Posterior cingulate gyrus (tissue), 11 donors: ENCODE data around the gene CMPK2.
"Not testable (repeated sequence)": the region's sequence is repeated elsewhere in the genome, so short reads cannot be mapped to it uniquely, and the experiment has no call there.

Source experiments
- DNase-seq, 10 donors: peaks; one replicate each; pipeline versions ENCODE4 v3.0.0 to v3.0.0-alpha.2; 2020 to 2021; ENCODE audit warnings: mixed read lengths in 3 of 10
- intact Hi-C: fragments of 100-400 bp; cut with DNase I; formaldehyde crosslinking; loops from one replicate; pipeline ENCODE4 v1.15.1; 2023

The CMPK2 gene

DNA sequence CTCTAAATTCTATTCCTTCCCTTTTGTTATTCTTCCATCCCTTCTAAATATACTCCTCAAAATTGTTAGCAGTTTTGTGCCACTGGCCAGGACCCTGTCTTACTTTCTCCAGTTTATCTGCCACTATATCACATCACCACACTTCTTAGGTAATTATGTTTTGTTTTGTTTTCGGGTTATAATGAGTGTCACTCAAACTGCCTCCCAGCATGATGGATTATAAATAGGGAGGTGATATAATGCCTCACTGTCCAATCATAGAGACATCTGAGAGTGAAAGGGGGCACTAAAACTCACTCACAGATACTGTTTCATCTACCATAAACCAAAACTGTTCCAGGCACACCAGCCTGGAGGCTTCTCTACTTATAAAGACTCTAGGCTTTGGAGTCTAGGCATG, 15.3 kb upstream of the CMPK2 start:
- no peak for DNase-seq
- intact Hi-C loops: no loop called here

DNA sequence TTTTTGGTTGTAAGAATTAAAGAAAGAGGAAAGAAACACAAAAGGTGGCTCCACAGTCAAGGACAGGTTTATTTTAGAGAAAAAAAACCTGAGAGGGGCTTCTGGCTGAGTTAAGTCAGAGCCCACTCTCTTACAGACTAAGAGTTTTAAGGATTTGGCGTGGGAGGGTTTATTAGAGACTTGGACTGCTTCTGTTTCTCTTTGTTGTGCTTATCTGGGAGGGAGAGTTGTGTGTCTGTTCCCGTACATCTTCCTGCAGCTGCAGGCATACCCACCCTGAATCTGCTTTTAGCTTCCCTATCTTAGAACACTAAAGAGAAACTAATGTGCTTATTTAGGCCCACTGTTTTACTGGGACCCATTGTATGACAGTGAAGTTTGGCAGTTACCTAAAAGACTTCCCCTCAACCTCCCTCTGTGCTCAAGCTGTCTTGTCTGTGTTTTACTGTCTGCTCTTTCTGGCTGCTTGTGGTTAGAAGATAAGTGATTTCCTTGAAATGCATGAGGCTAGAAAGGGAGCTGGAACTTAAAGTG, 14.6 kb upstream of the CMPK2 start:
- no peak for DNase-seq
- intact Hi-C loops: no loop called here

DNA sequence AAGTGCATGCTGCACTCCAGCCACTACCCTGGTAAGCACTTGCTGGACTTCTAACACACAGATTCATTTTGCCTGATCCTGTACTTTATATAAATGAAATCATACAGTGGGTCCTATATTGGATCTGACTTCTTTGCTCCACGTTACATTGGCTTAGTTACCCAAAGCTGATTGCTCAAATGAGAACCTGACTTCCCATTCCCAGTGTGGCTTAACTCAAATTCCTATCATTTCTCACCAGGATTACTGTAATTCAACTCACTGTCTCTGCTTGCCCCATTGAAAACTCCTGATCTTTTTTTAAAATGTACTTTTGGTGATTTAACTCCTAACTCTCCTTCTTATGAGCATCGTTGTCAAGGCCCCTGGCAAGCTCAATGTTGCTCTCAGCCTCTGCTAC, 13.3 kb upstream of the CMPK2 start:
- intact Hi-C loops: no loop called here

DNA sequence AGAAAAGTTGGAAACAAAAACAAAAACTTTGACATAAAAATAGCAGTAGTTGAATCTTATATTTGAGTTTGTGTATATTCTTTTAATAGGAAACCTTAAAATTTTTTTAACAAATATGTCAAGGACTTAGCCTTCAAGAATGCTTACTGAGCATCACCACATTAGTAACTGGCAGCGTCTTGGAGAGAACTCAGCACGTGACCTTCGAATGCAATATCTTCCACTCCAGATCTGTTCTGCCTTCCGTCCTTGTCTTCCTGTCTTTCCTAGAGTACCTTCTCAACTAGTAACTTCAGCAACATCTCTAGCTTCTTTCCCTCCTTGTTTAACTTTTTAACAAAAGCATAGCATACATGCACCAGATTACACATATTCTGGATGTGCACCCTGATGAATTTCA, 12.8 kb upstream of the CMPK2 start:
- intact Hi-C loops: no loop called here

More for the DNA sequence above, 13.3 kb upstream of the CMPK2 start:
- no peak for DNase-seq

DNA sequence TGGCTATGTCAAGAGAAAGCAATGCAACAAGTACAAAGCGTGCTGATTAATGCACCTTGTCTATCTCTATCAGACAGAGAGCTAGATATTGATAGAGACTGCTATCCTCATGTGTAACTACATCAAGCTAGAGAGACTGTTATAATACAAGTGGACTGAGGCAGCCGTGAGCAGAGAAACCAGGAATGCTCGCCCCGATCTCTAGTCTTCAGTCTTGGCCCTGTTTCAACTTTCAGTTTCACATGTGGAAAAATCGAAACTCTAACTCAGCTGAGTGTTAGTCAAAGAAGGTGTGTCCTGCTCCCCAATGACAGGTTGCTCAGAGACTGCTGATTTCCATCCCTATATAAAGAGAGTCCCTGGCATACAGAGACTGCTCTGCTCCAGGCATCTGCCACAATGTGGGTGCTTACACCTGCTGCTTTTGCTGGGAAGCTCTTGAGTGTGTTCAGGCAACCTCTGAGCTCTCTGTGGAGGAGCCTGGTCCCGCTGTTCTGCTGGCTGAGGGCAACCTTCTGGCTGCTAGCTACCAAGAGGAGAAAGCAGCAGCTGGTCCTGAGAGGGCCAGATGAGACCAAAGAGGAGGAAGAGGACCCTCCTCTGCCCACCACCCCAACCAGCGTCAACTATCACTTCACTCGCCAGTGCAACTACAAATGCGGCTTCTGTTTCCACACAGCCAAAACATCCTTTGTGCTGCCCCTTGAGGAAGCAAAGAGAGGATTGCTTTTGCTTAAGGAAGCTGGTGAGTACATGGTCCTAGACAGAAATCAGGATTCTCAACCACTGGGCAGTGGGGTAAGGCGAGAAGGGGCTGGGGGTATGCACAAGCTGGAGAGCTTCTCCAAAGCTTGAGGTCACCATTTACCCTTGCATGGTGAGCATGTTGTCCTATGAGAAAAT, 11.9 kb upstream of the CMPK2 start, which contains the start of gene RSAD2:
TSS of gene RSAD2 (plus strand) at position 376 of the 903 bp plus-strand sequence. CDS start at position 400, 24 bp downstream.
- intact Hi-C loops: no loop called here
- DNase-seq: no peak

More for the DNA sequence above, 12.8 kb upstream of the CMPK2 start:
- DNase-seq: no peak

DNA sequence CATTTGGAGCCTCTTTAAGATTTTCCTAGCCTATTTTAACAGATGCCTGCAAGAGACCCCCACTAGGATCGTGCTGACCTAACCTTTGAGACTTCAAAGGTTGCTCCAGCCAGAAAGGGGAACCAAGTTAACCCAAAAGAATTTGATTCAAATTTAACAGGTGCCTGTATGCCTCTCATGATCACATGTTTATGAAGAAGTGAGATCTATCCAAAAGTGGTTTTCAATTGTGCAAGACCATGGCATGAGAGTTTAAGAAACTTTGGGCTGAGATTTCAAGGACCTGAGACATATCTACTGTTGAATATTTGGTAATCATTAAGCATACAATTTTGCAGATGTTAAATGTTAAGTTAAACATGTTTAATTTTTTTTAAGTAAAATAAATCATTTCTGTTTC, 10.6 kb upstream of the CMPK2 start:
- intact Hi-C loops: no loop called here
- no peak for DNase-seq

DNA sequence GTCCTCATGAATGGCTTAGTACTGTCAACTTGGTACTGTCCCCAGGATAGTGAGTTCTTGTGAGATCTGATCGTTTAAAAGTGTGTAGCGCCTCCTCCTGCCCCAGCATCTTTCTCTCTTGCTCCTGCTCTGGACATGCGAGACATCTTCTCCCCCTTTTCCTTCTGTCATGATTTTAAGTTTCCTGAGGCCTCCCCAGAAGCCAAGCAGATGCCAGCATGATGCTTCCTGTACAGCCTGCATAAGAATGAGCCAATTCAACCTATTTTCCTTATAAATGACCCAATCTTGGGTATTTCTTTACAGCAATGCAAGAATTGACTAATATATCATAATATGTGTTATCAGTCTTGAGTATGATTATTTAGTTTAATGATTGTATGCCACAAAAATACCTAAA, 8.3 kb upstream of the CMPK2 start:
- intact Hi-C loops: no loop called here
- DNase-seq: no peak

DNA sequence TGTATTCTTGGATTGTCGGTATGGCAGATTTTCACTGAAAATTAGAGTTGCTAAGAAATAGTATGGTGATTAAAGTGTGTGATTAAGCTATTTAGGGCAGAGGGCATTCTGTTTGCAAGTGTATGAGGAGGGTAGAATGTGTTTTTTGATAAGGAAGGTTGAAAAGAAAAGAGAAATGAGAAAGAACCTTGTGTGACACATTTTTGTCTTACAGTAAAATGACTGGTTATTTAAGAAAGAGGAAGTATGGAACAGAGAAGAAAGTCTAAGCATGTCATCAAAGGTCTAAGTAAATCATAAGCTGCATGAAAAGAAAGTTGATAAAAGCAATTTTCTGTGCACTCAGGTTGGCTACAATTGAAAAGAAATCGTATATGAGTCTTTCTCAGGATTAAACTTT, 6.7 kb upstream of the CMPK2 start:
- intact Hi-C loops: no loop called here
- no peak for DNase-seq

DNA sequence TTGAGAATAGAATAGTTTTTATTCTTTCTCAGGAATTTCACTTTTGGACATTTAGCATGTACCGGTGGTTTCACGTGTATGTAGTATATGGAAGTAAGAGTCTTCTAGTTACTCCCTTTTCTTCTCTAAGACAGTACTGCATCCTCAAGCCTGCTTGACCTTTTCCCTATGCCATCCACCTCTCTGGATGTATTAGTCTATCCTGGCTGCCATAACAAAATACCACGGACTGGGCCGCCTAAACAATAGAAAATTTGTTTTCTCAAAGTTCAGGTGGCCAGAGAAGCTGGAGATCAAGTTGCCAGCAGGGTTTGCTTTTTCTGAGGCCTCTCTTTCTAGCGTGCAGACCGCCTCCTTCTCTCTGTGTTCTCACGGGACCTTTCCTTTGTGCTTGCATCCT, 1.3 kb upstream of the CMPK2 start:
- DNase-seq: no peak
- intact Hi-C loops: no loop called here

DNA sequence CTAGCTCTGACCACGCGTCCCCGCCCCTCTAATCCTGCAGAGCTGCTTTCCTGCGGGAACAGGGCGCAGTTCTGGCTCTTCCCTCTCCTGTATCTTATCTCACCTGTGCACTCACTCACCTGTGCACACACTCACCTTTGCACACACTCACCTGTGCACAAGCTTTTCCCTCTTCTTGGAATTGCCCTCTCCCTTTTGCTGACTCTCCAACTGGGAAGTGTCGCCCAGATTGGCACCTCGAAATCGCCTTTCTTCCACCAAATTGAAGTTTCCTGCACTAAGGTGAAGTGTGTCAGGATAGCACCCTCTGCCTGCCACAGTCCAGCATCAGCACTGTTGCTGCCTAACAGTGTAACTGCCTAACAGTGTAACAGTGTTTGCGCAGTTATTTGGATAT, 566 bp upstream of the CMPK2 start:
- intact Hi-C loops: no loop called here
- peak in 9 of 10 donors; percentile 18 to 89 (median 45) for DNase-seq

DNA sequence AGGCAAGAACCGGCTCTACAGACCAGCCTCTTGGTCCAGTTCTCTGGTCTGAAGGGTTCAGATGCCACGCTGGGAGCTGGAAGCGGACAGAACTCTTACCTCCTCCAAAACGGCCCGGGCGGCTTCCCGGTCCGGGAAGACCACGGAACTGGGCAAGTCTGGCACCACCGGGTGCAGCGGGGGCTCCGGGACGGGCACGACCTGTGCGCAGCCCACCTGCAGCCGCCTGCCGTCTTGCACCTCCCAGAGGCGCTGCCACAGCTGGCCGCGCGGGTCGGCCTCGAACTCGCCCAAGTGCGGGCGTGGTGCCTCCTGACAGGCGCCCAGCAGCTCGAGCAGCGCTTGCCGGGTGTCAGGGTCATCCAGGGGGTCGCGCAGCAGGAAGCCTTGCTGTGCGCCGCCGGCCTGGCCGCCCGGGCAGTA, 773 bp downstream of the CMPK2 start:
- intact Hi-C loops: no loop called here
- DNase-seq: peak in 6 of 10 donors; percentile 11 to 80 (median 43)

DNA sequence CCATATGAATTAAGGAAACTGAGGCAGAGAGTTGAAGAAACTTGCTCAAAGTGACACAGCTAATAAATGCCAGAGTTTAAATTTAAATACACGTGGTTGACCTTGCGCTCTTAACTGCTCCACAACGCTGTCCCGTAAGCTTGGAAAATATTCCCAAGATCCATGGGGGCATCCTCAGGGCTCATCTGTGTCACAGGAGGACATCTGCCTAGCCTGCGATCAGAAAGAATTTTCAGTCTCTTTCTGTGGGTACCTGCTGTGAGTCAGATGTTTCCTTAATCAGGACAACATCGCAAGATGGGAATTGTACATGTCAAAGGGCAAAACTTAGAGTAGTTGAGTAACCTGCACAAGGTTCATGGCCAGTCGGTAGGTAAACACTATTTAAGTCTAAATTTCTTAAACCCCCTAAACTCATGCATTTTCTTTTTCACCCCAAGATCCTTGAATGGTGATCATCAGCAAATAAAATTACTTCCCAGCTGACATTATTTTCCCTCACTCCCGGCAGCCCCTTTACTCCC, 1.4 kb downstream of the CMPK2 start:
- DNase-seq: no peak
- intact Hi-C loops: no loop called here

DNA sequence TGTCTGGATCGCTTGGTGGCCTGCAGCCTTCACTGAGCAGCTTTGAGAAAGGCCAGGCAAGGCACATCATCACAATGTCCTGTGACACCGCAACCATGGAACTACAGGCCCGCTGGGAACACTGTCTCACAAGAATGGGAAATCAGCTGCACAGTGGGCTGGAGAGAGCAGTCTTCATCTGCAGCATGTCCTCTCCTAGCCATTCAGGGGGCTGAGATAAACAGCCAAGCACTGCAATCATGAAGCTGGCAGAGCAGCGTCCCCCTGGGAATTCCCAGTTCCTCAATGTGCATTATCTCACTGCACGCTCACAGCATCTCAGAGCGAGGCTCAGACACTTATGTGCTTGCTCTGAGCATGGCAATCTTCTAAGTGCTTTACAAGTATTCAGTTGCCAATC, 1.9 kb downstream of the CMPK2 start:
- DNase-seq: no peak
- intact Hi-C loops: no loop called here

DNA sequence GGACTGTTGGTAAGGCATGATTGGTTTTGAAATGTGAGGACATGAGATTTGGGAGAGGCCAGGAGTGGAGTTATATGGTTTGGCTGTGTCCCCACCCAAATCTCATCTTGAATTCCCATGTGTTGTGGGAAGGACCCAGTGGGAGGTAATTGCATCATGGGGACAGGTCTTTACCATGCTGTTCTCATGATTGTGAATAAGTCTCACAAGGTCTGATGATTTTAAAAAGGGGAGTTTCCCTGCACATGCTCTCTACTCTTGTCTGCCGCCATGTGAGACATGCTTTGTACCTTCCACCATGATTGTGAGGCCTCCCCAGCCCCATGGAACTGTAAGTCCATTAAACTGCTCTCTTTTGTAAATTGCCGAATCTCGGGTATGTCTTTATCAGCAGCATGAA, 5.4 kb downstream of the CMPK2 start:
- DNase-seq: no peak
- intact Hi-C loops: no loop called here

DNA sequence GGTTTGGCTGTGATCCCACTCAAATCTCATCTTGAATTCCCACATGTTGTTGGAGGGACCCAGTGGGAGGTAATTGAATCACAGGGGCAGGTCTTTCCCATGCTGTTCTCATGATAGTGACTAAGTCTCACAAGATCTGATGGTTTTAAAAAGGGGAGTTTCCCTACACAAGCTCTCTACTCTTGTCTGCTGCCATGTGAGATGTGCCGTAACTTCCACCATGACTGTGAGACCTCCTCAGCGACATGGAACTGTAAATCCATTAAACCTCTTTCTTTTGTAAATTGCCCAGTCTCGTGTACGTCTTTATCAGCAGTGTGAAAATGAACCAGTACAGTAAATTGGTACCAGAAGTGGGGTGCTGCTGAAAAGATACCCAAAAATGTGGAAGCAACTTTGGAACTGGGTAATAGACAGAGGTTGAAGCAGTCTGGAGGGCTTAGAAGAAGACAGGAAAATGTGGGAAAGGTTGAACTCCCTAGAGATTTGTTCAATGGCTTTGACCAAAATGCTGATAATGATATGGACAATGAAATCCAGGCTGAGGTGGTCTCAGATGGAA, 7.2 kb downstream of the CMPK2 start:
- not testable (repeated sequence) for DNase-seq

DNA sequence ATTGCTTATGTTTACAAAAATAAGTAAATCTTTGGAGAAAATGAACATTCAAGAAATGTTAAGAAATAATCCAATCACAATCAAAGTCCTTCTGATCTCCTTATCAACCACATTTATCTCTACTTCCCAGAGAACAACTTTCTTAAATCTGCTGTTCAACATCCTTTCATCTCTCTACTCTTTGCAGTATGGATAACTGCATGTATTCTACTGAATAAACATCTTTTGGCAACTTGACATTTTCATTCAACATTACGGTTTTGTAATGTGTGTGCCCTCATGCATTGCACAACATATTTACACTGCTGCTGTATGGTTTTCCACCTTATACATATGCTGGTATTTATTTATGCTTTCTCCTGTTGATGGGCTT, 9.2 kb downstream of the CMPK2 start:
- no peak for DNase-seq
- intact Hi-C loops: no loop called here

More for the DNA sequence above, 7.2 kb downstream of the CMPK2 start:
- intact Hi-C loops: not testable (repeated sequence)

DNA sequence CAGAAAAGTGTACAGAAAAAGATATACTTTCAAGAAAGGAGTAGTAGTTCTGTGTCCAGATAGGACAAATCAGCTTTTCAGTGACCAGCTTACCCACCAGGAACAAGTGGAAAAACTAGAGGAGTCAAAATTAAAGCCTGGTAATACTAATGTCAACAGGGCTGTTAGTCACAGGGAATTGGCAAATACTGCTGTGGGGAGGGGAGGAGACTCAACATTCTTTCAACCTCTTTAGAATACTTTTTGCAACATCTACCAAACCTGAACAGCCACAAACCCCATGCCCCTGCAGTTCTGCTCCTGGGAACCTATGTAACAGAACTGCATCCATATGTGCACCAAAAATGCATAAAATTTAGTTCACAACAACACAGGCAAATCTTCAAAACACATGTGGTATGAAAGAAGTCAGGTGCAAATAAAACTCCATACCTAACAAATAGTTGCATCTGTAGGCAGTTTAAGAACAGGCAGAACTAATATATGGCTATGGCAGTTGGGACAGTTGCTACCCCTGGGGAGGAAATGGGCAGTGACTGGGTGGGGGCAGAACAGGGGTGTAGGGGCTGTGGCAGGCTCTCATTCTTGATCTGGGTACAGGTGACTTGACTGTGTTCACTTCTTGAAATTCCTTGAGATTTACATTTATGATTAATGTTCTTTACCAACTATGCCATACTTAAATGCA, 9.7 kb downstream of the CMPK2 start:
- DNase-seq: no peak
- intact Hi-C loops: no loop called here

DNA sequence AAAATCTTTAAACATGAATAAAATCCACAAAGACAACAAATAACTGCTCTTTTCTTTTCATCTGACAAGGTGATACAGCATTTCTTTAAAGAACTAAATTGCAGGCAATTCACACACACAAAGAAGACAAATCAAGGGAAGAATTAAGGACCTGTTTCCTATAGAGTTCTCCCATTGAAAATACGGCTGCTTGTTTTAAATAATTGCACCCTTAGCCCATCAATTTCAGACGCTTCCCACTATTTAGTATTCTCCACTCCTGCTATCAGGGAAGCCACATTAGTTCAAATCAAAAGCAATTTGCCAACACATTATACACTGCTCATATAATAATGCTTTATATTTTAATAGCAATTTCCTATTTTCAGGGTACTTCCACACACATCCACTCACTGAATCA, 11.3 kb downstream of the CMPK2 start:
- DNase-seq: no peak
- intact Hi-C loops: no loop called here

DNA sequence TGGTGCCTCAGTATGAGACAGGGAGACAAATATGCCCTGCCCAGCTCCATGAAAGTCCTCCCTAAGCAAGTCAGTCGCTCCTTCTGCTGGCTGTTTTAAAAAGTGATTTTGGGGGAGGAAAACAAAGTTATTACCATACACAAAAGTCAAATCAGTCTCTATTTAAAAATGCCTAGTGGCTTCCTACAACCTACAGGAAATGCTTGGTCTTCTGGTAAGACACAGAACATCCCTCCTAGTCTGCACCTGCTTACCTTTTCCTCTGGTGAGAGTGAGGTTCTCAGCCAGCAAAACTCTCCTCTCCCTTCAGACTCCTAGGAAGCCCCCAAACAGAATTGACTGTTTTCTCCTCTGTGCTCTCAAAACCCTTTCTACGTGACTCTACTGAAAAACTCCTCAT, 13.5 kb downstream of the CMPK2 start:
- intact Hi-C loops: no loop called here
- DNase-seq: no peak

DNA sequence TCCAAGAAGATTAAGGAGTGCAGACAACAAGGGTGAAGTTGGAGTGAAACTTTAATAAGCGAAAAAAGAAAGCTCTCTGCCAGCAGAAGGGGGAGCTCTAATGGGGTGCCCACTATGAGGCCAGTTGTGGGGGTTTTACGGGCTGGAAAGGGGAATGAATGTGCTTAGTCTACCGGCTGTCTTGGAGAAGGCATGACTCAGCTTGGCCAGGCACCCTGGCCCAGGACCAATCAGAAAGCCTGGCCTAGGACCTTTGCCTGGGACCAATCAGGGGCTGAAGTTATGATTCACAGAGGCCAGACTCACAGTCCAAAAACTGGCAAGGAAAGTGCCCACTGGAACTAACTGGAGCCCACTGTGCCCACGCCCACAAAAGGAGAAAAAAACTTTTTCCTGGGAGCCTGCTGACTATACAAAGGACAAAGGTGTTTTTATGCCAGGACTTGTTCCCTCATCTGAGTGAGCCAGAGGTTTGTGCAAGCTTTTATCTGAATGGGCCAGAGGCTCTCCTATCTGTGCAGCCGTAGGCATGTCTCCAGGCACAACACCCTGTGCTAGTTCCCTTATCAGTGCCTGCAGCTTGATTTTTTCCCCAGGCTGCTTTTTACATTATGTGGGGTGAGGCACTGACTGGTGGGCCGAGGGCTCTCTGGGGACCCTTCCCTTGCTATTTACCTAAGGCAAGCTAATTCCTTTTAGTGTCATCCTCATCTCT, 18.6 kb downstream of the CMPK2 start:
- intact Hi-C loops: no loop called here
- DNase-seq: no peak
